ENCODE data around the gene ZNF821.
"Not testable (repeated sequence)": the region's sequence is repeated elsewhere in the genome, so short reads cannot be mapped to it uniquely, and the experiment has no call there.

DNA sequence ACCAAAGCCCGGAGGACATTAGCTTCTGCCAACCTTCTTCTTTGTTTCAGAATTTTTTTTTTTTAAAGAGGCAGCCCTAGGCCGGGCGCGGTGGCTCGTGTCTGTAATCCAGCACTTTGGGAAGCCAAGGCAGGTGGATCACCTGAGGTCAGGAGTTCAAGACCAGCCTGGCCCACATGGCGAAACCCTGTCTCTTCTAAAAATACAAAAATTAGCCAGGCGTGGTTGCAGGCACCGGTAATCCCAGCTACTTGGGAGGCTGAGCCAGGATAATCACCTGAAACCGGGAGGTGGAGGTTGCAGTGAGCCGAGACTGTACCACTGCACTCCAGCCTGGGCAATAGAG lies 66.9 kb downstream of the ZNF821 start:
- not testable (repeated sequence) for TF ChIP-seq JUND (IDR thresholded peaks at IDR 0.05); FOXM1 (IDR thresholded peaks at IDR 0.05; ENCODE audit: low read depth); EP300 (IDR thresholded peaks at IDR 0.05; ENCODE audit: borderline replicate concordance in 1 of 2, low read depth in 1 of 2, low read length in 1 of 2); EZH2phosphoT487 (IDR thresholded peaks at IDR 0.05; ENCODE audit: borderline replicate concordance, low read depth); TEAD4 (IDR thresholded peaks at IDR 0.05; ENCODE audit: borderline replicate concordance, insufficient read depth); YY1 (IDR thresholded peaks at IDR 0.05; ENCODE audit: low read depth); POLR2AphosphoS5 (IDR thresholded peaks at IDR 0.05; ENCODE audit: low read depth, low read length)
- TF ChIP-seq, protein P1, sequence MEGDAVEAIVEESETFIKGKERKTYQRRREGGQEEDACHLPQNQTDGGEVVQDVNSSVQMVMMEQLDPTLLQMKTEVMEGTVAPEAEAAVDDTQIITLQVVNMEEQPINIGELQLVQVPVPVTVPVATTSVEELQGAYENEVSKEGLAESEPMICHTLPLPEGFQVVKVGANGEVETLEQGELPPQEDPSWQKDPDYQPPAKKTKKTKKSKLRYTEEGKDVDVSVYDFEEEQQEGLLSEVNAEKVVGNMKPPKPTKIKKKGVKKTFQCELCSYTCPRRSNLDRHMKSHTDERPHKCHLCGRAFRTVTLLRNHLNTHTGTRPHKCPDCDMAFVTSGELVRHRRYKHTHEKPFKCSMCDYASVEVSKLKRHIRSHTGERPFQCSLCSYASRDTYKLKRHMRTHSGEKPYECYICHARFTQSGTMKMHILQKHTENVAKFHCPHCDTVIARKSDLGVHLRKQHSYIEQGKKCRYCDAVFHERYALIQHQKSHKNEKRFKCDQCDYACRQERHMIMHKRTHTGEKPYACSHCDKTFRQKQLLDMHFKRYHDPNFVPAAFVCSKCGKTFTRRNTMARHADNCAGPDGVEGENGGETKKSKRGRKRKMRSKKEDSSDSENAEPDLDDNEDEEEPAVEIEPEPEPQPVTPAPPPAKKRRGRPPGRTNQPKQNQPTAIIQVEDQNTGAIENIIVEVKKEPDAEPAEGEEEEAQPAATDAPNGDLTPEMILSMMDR (IDR thresholded peaks at IDR 0.05) = not testable (repeated sequence)
- TF ChIP-seq, protein P2, sequence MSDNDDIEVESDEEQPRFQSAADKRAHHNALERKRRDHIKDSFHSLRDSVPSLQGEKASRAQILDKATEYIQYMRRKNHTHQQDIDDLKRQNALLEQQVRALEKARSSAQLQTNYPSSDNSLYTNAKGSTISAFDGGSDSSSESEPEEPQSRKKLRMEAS (IDR thresholded peaks at IDR 0.05; ENCODE audit: low read depth) = not testable (repeated sequence)
- TF ChIP-seq, protein P3, sequence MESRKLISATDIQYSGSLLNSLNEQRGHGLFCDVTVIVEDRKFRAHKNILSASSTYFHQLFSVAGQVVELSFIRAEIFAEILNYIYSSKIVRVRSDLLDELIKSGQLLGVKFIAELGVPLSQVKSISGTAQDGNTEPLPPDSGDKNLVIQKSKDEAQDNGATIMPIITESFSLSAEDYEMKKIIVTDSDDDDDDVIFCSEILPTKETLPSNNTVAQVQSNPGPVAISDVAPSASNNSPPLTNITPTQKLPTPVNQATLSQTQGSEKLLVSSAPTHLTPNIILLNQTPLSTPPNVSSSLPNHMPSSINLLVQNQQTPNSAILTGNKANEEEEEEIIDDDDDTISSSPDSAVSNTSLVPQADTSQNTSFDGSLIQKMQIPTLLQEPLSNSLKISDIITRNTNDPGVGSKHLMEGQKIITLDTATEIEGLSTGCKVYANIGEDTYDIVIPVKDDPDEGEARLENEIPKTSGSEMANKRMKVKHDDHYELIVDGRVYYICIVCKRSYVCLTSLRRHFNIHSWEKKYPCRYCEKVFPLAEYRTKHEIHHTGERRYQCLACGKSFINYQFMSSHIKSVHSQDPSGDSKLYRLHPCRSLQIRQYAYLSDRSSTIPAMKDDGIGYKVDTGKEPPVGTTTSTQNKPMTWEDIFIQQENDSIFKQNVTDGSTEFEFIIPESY (IDR thresholded peaks at IDR 0.05; ENCODE audit: borderline replicate concordance, low read depth) = not testable (repeated sequence)
- TF ChIP-seq, protein P4, sequence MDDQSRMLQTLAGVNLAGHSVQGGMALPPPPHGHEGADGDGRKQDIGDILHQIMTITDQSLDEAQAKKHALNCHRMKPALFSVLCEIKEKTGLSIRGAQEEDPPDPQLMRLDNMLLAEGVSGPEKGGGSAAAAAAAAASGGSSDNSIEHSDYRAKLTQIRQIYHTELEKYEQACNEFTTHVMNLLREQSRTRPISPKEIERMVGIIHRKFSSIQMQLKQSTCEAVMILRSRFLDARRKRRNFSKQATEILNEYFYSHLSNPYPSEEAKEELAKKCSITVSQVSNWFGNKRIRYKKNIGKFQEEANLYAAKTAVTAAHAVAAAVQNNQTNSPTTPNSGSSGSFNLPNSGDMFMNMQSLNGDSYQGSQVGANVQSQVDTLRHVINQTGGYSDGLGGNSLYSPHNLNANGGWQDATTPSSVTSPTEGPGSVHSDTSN (IDR thresholded peaks at IDR 0.05) = not testable (repeated sequence)

Measured in SK-N-SH (cell line).